Measurements from ENCODE around the gene FAM120A. TPM values are rescaled to one million over a fixed set of nuclear protein-coding genes. Genes with fewer than 3 reads are reported as not detected.

FAM120A gene
- total and polyA plus RNA-seq, 4 donors, result 28.3 to 91.0 (median 50.3) TPM

GRCh38 chr9:93457006-93457405 is 5.5 kb downstream of the FAM120A start:
- Histone ChIP-seq H3K9ac (ENCODE audit: low read depth in 1 of 2, low read length in 2 of 2) (no peak overlapping the region), H3K9me3 (ENCODE audit: control insufficient read depth in 4 of 4, low read length in 3 of 4) (no peaks in the 10 kb centered on the region), H3K27me3 (ENCODE audit: control insufficient read depth in 4 of 4, insufficient read depth in 4 of 4, low read length in 3 of 4) (no peaks in the 10 kb centered on the region), H3K4me3 (ENCODE audit: low read depth in 1 of 3, low read length in 3 of 3) (no peak overlapping the region), H3K36me3 (ENCODE audit: control insufficient read depth in 4 of 4, insufficient read depth in 3 of 4, low read depth in 1 of 4, low read length in 3 of 4) (no peaks in the 10 kb centered on the region), H3K4me1 (ENCODE audit: control insufficient read depth in 4 of 4, insufficient read depth in 4 of 4, low read length in 3 of 4) (peaks cover 8 to 54% (median 28%) of the 10 kb centered on the region in 4 donors), H3K27ac (ENCODE audit: low read depth in 1 of 2, low read length in 2 of 2) (no peak overlapping the region)
- no peak for DNase-seq (ENCODE audit: low spot score)
- TF ChIP-seq ZBTB33 (IDR thresholded peaks at IDR 0.05) (no peak), GABPA (IDR thresholded peaks at IDR 0.05 in 1 of 2, conservative IDR thresholded peaks at IDR 0.05 in 1 of 2) (no peak), CTCF (IDR thresholded peaks at IDR 0.05; ENCODE audit: low read depth, low read length, missing input control) (no peak), SP1 (IDR thresholded peaks at IDR 0.05) (no peak), NR2F2 (IDR thresholded peaks at IDR 0.05) (no peak)
- 81% methylated on average over 1 of the region's 1 CpG for WGBS

GRCh38 chr9:93458712-93459111 is 7.2 kb downstream of the FAM120A start:
- no peak overlapping the region for H3K9ac ChIP-seq (ENCODE audit: low read depth in 1 of 2, low read length in 2 of 2)
- H3K27me3 ChIP-seq (ENCODE audit: control insufficient read depth in 4 of 4, insufficient read depth in 4 of 4, low read length in 3 of 4), result no peaks in the 10 kb centered on the region
- H3K27ac ChIP-seq (ENCODE audit: low read depth in 1 of 2, low read length in 2 of 2), result no peak overlapping the region
- H3K36me3 ChIP-seq (ENCODE audit: control insufficient read depth in 4 of 4, insufficient read depth in 3 of 4, low read depth in 1 of 4, low read length in 3 of 4), result no peaks in the 10 kb centered on the region
- H3K9me3 ChIP-seq (ENCODE audit: control insufficient read depth in 4 of 4, low read length in 3 of 4), result no peaks in the 10 kb centered on the region
- peaks cover 8 to 52% (median 27%) of the 10 kb centered on the region in 4 donors for H3K4me1 ChIP-seq (ENCODE audit: control insufficient read depth in 4 of 4, insufficient read depth in 4 of 4, low read length in 3 of 4)
- TF ChIP-seq HNF4A (conservative IDR thresholded peaks at IDR 0.05), result no peak
- TF ChIP-seq RAD21 (IDR thresholded peaks at IDR 0.05), result no peak
- TF ChIP-seq REST (IDR thresholded peaks at IDR 0.05), result no peak
- TF ChIP-seq RXRA (IDR thresholded peaks at IDR 0.05), result peak; percentile 43 to 45
- TF ChIP-seq JUND (IDR thresholded peaks at IDR 0.05), result no peak
- no peak for DNase-seq (ENCODE audit: low spot score)
- no peak overlapping the region for H3K4me3 ChIP-seq (ENCODE audit: low read depth in 1 of 3, low read length in 3 of 3)
- WGBS, result 74% methylated on average over 4 of the region's 4 CpGs

- Histone ChIP-seq H3K9ac (ENCODE audit: low read depth in 1 of 2, low read length in 2 of 2) (peak overlapping the region in 1 of 2 donors; percentile 25), H3K4me3 (ENCODE audit: low read depth in 1 of 3, low read length in 3 of 3) (no peak overlapping the region), H3K27me3 (ENCODE audit: control insufficient read depth in 4 of 4, insufficient read depth in 4 of 4, low read length in 3 of 4) (no peaks in the 10 kb centered on the region), H3K27ac (ENCODE audit: low read depth in 1 of 2, low read length in 2 of 2) (no peak overlapping the region), H3K4me1 (ENCODE audit: control insufficient read depth in 4 of 4, insufficient read depth in 4 of 4, low read length in 3 of 4) (peaks cover 10 to 46% (median 21%) of the 10 kb centered on the region in 4 donors), H3K9me3 (ENCODE audit: control insufficient read depth in 4 of 4, low read length in 3 of 4) (no peaks in the 10 kb centered on the region), H3K36me3 (ENCODE audit: control insufficient read depth in 4 of 4, insufficient read depth in 3 of 4, low read depth in 1 of 4, low read length in 3 of 4) (no peaks in the 10 kb centered on the region)
- DNase-seq (ENCODE audit: low spot score), result no peak
- TF ChIP-seq RXRA (IDR thresholded peaks at IDR 0.05) (no peak), YY1 (IDR thresholded peaks at IDR 0.05) (no peak), HNF4G (IDR thresholded peaks at IDR 0.05) (no peak), FOXA1 (IDR thresholded peaks at IDR 0.05) (no peak), ZBTB33 (IDR thresholded peaks at IDR 0.05) (no peak), ATF3 (IDR thresholded peaks at IDR 0.05) (no peak), CTCF (IDR thresholded peaks at IDR 0.05; ENCODE audit: low read depth, low read length, missing input control) (no peak), RAD21 (IDR thresholded peaks at IDR 0.05) (no peak), TAF1 (conservative IDR thresholded peaks at IDR 0.05) (no peak), JUND (IDR thresholded peaks at IDR 0.05) (no peak), MAX (IDR thresholded peaks at IDR 0.05) (no peak)
These were observed 8.0 kb downstream of the FAM120A start for GRCh38 chr9:93459432-93459847.
